22Rv1 (cell line): ENCODE data around the gene PF4V1.

ENCODE experiments used
- CTCF ChIP-seq: fragments of 450-650 bp; IDR thresholded peaks from 2 replicates; pipeline ENCODE4 v1.5.1; 2017; ENCODE audit warnings: mild to moderate bottlenecking
- ZFX ChIP-seq: fragments of 450-650 bp; IDR thresholded peaks from 2 replicates; pipeline ENCODE4 v1.6.1; 2017; ENCODE audit warnings: antibody characterized with exemption, borderline replicate concordance

- TF ChIP-seq CTCF (peak; percentile 79), ZFX (no peak)
These were observed 11.3 kb downstream of the PF4V1 start for GRCh38 chr4:73864365-73864764.
